Measurements from ENCODE around the gene PCCA. TPM values are rescaled to one million over a fixed set of nuclear protein-coding genes. Genes with fewer than 3 reads are reported as not detected.

PCCA gene
- total and polyA plus RNA-seq, 2 of the 13 experiments (the other 11 are each of a cell fraction or from before 2014, with no cell fraction given), result 15.0 to 32.2 TPM

DNA sequence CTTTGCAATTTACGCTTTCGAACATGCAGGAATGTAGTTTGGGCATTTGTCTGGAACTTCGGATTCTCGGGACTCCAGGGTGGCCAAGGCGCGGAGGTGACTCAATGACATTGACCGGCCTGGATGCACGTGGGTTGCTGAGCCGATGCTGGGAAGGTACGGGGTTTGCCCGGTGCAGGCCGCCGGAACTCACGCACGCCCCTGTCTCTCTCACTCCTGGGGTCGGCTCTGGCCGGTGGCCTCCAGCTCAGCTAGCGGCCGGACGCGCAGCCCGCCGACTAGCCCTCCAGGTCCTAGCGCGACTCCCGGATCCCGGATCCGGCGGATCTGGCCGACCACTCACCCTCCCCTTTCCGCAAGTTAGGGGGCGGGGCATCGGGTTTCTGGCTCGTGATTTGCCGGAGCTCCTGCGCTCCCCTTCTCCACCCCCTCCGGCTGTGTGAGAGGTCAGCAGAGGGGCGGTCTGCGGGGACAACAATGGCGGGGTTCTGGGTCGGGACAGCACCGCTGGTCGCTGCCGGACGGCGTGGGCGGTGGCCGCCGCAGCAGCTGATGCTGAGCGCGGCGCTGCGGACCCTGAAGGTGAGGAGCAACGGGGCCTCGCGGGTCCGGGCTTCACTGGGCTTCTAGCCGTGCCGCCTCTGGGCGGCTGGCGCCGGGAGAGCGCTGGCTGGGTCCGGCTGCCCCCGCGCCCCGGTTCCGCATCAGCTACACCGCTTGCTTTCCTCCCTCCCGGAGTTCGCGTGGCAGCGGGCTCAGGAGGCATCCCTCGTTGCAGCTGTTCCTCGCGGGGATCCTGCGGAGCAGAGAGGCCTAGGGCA is at the start of gene PCCA (continued):
- TF ChIP-seq, protein P1, sequence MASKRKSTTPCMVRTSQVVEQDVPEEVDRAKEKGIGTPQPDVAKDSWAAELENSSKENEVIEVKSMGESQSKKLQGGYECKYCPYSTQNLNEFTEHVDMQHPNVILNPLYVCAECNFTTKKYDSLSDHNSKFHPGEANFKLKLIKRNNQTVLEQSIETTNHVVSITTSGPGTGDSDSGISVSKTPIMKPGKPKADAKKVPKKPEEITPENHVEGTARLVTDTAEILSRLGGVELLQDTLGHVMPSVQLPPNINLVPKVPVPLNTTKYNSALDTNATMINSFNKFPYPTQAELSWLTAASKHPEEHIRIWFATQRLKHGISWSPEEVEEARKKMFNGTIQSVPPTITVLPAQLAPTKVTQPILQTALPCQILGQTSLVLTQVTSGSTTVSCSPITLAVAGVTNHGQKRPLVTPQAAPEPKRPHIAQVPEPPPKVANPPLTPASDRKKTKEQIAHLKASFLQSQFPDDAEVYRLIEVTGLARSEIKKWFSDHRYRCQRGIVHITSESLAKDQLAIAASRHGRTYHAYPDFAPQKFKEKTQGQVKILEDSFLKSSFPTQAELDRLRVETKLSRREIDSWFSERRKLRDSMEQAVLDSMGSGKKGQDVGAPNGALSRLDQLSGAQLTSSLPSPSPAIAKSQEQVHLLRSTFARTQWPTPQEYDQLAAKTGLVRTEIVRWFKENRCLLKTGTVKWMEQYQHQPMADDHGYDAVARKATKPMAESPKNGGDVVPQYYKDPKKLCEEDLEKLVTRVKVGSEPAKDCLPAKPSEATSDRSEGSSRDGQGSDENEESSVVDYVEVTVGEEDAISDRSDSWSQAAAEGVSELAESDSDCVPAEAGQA (IDR thresholded peaks at IDR 0.05; ENCODE audit: low read depth), result peak; percentile 56; the same call in 1 of the 2 replicates
- TF ChIP-seq, protein P1 (CRISPR knock-in tag; IDR thresholded peaks at IDR 0.05; ENCODE audit: borderline replicate concordance), result 0 out of 2 replicates have a peak, but pooled peaks have one; percentile 20
- peak; percentile 87; the same call in 1 of the 2 replicates for TF ChIP-seq KDM5B (CRISPR knock-in tag; IDR thresholded peaks at IDR 0.05; ENCODE audit: borderline replicate concordance)
- TF ChIP-seq, protein P2, sequence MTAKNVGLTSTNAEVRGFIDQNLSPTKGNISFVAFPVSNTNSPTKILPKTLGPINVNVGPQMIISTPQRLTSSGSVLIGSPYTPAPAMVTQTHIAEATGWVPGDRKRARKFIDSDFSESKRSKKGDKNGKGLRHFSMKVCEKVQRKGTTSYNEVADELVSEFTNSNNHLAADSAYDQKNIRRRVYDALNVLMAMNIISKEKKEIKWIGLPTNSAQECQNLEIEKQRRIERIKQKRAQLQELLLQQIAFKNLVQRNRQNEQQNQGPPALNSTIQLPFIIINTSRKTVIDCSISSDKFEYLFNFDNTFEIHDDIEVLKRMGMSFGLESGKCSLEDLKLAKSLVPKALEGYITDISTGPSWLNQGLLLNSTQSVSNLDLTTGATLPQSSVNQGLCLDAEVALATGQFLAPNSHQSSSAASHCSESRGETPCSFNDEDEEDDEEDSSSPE (CRISPR knock-in tag; IDR thresholded peaks at IDR 0.05), result peak; percentile 72
- TF ChIP-seq, protein P3, sequence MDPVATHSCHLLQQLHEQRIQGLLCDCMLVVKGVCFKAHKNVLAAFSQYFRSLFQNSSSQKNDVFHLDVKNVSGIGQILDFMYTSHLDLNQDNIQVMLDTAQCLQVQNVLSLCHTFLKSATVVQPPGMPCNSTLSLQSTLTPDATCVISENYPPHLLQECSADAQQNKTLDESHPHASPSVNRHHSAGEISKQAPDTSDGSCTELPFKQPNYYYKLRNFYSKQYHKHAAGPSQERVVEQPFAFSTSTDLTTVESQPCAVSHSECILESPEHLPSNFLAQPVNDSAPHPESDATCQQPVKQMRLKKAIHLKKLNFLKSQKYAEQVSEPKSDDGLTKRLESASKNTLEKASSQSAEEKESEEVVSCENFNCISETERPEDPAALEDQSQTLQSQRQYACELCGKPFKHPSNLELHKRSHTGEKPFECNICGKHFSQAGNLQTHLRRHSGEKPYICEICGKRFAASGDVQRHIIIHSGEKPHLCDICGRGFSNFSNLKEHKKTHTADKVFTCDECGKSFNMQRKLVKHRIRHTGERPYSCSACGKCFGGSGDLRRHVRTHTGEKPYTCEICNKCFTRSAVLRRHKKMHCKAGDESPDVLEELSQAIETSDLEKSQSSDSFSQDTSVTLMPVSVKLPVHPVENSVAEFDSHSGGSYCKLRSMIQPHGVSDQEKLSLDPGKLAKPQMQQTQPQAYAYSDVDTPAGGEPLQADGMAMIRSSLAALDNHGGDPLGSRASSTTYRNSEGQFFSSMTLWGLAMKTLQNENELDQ (CRISPR knock-in tag; IDR thresholded peaks at IDR 0.05; ENCODE audit: borderline replicate concordance), result no peak
- 0 out of 2 replicates have a peak, but pooled peaks have one; percentile 64 for TF ChIP-seq ZFAT (CRISPR knock-in tag; conservative IDR thresholded peaks at IDR 0.05)
- TF ChIP-seq ZNF510 (CRISPR knock-in tag; IDR thresholded peaks at IDR 0.05; ENCODE audit: low read depth), result no peak
- TF ChIP-seq CBX5 (CRISPR knock-in tag; IDR thresholded peaks at IDR 0.05; ENCODE audit: borderline replicate concordance), result peak; percentile 76; the same call in 1 of the 2 replicates
- peak; percentile 32 for TF ChIP-seq ZKSCAN8 (CRISPR knock-in tag; IDR thresholded peaks at IDR 0.05; ENCODE audit: borderline replicate concordance)
- TF ChIP-seq SP5 (CRISPR knock-in tag; IDR thresholded peaks at IDR 0.05; ENCODE audit: borderline replicate concordance, low read depth), result peak; percentile 34; the same call in 1 of the 2 replicates
- no peak for TF ChIP-seq ARHGAP35 (CRISPR knock-in tag; IDR thresholded peaks at IDR 0.05; ENCODE audit: borderline replicate concordance)
- TF ChIP-seq, protein P4, sequence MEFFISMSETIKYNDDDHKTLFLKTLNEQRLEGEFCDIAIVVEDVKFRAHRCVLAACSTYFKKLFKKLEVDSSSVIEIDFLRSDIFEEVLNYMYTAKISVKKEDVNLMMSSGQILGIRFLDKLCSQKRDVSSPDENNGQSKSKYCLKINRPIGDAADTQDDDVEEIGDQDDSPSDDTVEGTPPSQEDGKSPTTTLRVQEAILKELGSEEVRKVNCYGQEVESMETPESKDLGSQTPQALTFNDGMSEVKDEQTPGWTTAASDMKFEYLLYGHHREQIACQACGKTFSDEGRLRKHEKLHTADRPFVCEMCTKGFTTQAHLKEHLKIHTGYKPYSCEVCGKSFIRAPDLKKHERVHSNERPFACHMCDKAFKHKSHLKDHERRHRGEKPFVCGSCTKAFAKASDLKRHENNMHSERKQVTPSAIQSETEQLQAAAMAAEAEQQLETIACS (CRISPR knock-in tag; IDR thresholded peaks at IDR 0.05), result no peak; the same call in 1 of the 2 replicates
- TF ChIP-seq SPEN (CRISPR knock-in tag; IDR thresholded peaks at IDR 0.05; ENCODE audit: low read depth), result peak; percentile 60; the same call in 1 of the 2 replicates
- TF ChIP-seq ZNF367 (CRISPR knock-in tag; IDR thresholded peaks at IDR 0.05; ENCODE audit: borderline replicate concordance), result no peak; the same call in 1 of the 2 replicates
- TF ChIP-seq ZBTB7A (CRISPR knock-in tag; IDR thresholded peaks at IDR 0.05), result peak; percentile 54; the same call in 1 of the 2 replicates
- TF ChIP-seq ZNF883 (CRISPR knock-in tag; IDR thresholded peaks at IDR 0.05; ENCODE audit: not compliant biosample characterization), result peak; percentile 56
- TF ChIP-seq ZBTB8A (CRISPR knock-in tag; IDR thresholded peaks at IDR 0.05; ENCODE audit: borderline replicate concordance, low read depth), result no peak
